ENCODE data around the gene NKIRAS1. TPM values are rescaled to one million over a fixed set of nuclear protein-coding genes. Genes with fewer than 3 reads are reported as not detected.

NKIRAS1 gene
- total RNA-seq, 1 donor from 2014 or later = 30.9 TPM

- peaks cover 14% of the 10 kb centered on the region for H3K27me3 Mint-ChIP-seq (ENCODE audit: insufficient read depth, low read depth)
- peaks cover 16% of the 10 kb centered on the region for H3K4me1 Mint-ChIP-seq
- Histone ChIP-seq H3K9me3 (ENCODE audit: low read depth) (no peaks in the 10 kb centered on the region), H4K20me1 (ENCODE audit: low read depth) (no peaks in the 10 kb centered on the region), H3K27ac (no peak overlapping the region), H3K4me3 (no peak overlapping the region), H3K27me3 (no peaks in the 10 kb centered on the region), H2AFZ (replicated peaks) (no peak overlapping the region), H3K4me2 (no peak overlapping the region), H3F3A (ENCODE audit: low read depth) (peaks cover 16% of the 10 kb centered on the region), H3K79me2 (ENCODE audit: low read depth) (no peaks in the 10 kb centered on the region), H3K9ac (no peak overlapping the region), H3K36me3 (no peaks in the 10 kb centered on the region), H3K4me1 (peaks cover 9% of the 10 kb centered on the region)
- H3K9me3 Mint-ChIP-seq = peaks cover 3% of the 10 kb centered on the region
- H3K4me3 Mint-ChIP-seq = no peak overlapping the region
- H3K27ac Mint-ChIP-seq = no peak overlapping the region
- H3K36me3 Mint-ChIP-seq = no peaks in the 10 kb centered on the region
- TF ChIP-seq CTCF (IDR thresholded peaks at IDR 0.05) = no peak
- no peak for TF ChIP-seq EZH2phosphoT487 (IDR thresholded peaks at IDR 0.05)
- no peak for TF ChIP-seq EZH2 (IDR thresholded peaks at IDR 0.05)
- no peak for DNase-seq (ENCODE audit: low spot score)
These were observed 24.0 kb upstream of the NKIRAS1 start for GRCh38 chr3:23940775-23941174.

GRCh38 chr3:23938688-23939087 is 21.9 kb upstream of the NKIRAS1 start:
- H2AFZ ChIP-seq (replicated peaks) = no peak overlapping the region
- no peak for TF ChIP-seq EZH2 (IDR thresholded peaks at IDR 0.05)
- TF ChIP-seq EZH2phosphoT487 (IDR thresholded peaks at IDR 0.05) = no peak
- TF ChIP-seq CTCF (IDR thresholded peaks at IDR 0.05) = no peak
- no peaks in the 10 kb centered on the region for H3K79me2 ChIP-seq (ENCODE audit: low read depth)
- no peaks in the 10 kb centered on the region for H3K36me3 ChIP-seq
- no peak overlapping the region for H3K4me3 ChIP-seq
- no peak overlapping the region for H3K27ac ChIP-seq
- peaks cover 13% of the 10 kb centered on the region for H3K4me1 Mint-ChIP-seq
- no peak overlapping the region for H3K4me3 Mint-ChIP-seq
- H4K20me1 ChIP-seq (ENCODE audit: low read depth) = no peaks in the 10 kb centered on the region
- H3K9ac ChIP-seq = no peak overlapping the region
- peaks cover 3% of the 10 kb centered on the region for H3K4me1 ChIP-seq
- peaks cover 4% of the 10 kb centered on the region for H3F3A ChIP-seq (ENCODE audit: low read depth)
- H3K27ac Mint-ChIP-seq = no peak overlapping the region
- H3K9me3 Mint-ChIP-seq = peaks cover 3% of the 10 kb centered on the region
- H3K36me3 Mint-ChIP-seq = no peaks in the 10 kb centered on the region
- H3K27me3 Mint-ChIP-seq (ENCODE audit: insufficient read depth, low read depth) = peaks cover 14% of the 10 kb centered on the region
- no peaks in the 10 kb centered on the region for H3K27me3 ChIP-seq
- H3K9me3 ChIP-seq (ENCODE audit: low read depth) = no peaks in the 10 kb centered on the region
- DNase-seq (ENCODE audit: low spot score) = no peak
- no peak overlapping the region for H3K4me2 ChIP-seq

- Mint-ChIP-seq H3K9me3 (peaks cover 3% of the 10 kb centered on the region), H3K4me3 (no peak overlapping the region), H3K4me1 (peaks cover 9% of the 10 kb centered on the region), H3K27me3 (ENCODE audit: insufficient read depth, low read depth) (peaks cover 7% of the 10 kb centered on the region), H3K27ac (no peak overlapping the region), H3K36me3 (no peaks in the 10 kb centered on the region)
- no peaks in the 10 kb centered on the region for H3K79me2 ChIP-seq (ENCODE audit: low read depth)
- no peak overlapping the region for H2AFZ ChIP-seq (replicated peaks)
- H3K27ac ChIP-seq = no peak overlapping the region
- TF ChIP-seq EZH2phosphoT487 (IDR thresholded peaks at IDR 0.05) = no peak
- no peak for TF ChIP-seq EZH2 (IDR thresholded peaks at IDR 0.05)
- no peak for TF ChIP-seq CTCF (IDR thresholded peaks at IDR 0.05)
- H3F3A ChIP-seq (ENCODE audit: low read depth) = no peaks in the 10 kb centered on the region
- H3K4me1 ChIP-seq = no peaks in the 10 kb centered on the region
- H3K27me3 ChIP-seq = no peaks in the 10 kb centered on the region
- no peak for DNase-seq (ENCODE audit: low spot score)
- H4K20me1 ChIP-seq (ENCODE audit: low read depth) = no peaks in the 10 kb centered on the region
- no peaks in the 10 kb centered on the region for H3K9me3 ChIP-seq (ENCODE audit: low read depth)
- no peak overlapping the region for H3K4me3 ChIP-seq
- H3K9ac ChIP-seq = no peak overlapping the region
- no peak overlapping the region for H3K4me2 ChIP-seq
- H3K36me3 ChIP-seq = no peaks in the 10 kb centered on the region
These were observed 20.5 kb upstream of the NKIRAS1 start for GRCh38 chr3:23937296-23937695.

Data from neural progenitor cell (in vitro differentiated cells).